HG03039 (cell line): ENCODE results near the gene EPHB6.

Experiments used
- ATAC-seq: cut with Tn5 transposase; IDR thresholded peaks from one replicate; pipeline ENCODE4 v1.9.1; 2021; ENCODE audit warnings: mild to moderate bottlenecking, moderate library complexity; ENCODE audit not compliant: unreplicated experiment

EPHB6 gene

GRCh38 chr7:142864980-142865747 is 10.3 kb downstream of the EPHB6 start:
- no peak for ATAC-seq

DNA sequence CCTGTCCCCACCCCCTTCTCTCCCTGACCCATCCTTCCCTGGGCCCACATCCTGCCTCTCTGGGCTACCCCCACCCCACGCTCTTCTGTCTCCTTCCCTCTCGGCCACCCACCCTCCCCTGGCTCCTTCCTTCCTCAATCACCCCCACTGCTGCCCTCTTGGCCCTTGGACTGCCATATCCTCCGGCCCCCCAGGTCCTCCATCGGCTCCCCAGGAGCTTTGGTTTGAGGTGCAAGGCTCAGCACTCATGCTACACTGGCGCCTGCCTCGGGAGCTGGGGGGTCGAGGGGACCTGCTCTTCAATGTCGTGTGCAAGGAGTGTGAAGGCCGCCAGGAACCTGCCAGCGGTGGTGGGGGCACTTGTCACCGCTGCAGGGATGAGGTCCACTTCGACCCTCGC is 10.9 kb downstream of the EPHB6 start:
- no peak for ATAC-seq

DNA sequence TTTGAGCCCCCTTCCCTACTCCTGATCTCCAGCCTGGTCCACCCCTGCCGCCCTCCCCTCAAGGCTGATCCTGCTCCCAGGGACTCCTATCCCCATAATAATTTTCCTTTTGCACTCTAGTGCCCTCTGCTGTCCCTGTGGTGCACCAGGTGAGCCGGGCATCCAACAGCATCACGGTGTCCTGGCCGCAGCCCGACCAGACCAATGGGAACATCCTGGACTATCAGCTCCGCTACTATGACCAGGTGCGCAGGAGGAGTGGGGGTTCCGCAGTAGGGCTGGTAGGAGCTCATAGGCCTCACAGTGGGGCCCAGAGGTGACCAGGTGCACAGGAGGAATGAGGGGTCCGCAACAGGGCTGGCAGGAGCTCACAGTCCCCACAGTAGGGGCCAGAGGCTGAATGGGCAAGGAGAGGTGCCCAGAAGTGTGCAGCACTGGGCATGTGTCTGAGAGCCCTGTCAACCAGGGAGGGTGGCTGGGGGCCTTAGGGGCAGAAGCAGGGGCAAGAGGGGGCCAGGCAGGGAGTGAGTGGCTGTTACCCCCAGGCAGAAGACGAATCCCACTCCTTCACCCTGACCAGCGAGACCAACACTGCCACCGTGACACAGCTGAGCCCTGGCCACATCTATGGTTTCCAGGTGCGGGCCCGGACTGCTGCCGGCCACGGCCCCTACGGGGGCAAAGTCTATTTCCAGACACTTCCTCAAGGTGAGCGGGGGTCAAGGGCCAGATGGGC is 11.7 kb downstream of the EPHB6 start:
- no peak for ATAC-seq

DNA sequence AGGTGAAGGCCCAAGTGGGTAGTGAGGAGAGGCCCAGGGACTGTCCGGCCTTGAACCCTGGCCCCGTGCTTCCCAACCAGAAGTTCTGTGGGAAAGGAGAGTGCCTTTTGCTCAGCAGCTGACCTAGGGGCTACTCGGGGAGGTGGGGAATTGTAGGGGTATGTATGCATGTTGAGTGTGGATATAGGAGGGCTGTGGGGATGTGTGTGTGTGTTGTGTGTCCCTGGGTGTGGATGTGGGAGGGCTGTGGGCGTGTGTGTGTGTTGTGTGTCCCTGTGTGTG is 12.2 kb downstream of the EPHB6 start:
- ATAC-seq: no peak

DNA sequence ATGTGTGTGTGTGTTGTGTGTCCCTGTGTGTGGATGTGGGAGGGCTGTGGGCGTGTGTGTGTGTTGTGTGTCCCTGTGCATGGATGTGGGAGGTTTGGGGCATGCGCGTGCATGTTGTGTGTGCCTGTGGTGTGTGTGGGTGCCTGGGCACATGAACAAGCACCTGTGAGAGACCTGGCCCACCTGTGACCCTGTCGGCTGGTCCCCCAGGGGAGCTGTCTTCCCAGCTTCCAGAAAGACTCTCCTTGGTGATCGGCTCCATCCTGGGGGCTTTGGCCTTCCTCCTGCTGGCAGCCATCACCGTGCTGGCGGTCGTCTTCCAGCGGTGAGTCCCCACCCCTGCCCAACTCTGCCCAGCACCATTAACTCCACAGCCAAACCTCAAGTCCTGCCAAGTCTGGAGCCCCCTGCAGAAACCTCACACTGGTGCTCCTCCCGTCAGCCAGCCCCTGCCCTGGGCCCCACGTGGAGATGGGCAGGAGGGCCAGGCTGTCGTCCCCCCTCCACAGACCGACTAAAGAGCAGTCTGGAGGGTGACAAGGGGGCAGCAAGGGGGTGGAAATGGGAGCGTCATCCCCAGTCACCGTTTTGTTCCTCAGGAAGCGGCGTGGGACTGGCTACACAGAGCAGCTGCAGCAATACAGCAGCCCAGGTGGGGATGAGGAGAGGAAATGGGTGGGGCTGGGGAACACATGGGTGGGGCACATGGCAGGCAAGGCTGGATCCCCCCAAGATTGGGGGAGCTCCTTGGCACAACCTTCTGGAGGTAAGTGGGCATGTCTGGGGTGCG is 12.7 kb downstream of the EPHB6 start:
- ATAC-seq: no peak

DNA sequence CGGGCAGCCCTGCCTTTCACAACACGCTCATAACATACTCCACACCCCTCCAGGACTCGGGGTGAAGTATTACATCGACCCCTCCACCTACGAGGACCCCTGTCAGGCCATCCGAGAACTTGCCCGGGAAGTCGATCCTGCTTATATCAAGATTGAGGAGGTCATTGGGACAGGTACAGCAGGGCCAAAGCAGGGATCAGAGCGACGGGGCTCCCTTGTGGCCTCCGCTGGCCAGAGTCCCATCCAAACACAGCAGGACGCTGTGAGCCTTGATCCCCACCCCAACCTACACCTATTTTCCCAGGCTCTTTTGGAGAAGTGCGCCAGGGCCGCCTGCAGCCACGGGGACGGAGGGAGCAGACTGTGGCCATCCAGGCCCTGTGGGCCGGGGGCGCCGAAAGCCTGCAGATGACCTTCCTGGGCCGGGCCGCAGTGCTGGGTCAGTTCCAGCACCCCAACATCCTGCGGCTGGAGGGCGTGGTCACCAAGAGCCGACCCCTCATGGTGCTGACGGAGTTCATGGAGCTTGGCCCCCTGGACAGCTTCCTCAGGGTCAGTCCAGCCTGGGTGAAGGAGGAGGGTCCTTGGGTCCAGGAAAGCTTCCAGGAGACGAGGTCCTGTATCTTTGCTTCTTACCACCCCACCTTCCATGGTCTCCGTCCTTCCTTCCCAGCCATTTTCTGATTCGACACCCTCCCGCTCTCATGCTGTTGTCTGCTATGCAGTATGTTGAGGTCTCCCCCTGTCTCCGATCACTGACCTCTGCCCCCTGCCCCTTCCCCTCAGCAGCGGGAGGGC is 13.5 kb downstream of the EPHB6 start:
- ATAC-seq: no peak

GRCh38 chr7:142868986-142869415 is 14.1 kb downstream of the EPHB6 start:
- ATAC-seq: no peak

DNA sequence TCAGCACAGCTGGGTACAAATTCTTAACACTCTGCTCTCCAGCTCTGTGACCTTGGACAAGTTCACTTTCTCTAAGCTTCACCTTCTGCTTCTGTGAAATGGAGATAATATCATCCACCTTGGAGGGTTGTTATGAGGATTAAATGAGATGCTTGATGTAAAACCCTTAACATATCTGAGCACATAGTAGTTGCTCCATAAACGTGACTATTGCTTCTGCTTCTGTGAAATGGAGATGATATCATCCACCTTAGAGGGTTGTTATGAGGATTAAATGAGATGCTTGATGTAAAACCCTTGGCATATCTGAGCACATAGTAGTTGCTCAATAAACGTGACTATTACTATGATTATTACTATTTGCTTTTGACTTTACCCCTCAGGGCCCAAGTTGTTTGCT is 14.6 kb downstream of the EPHB6 start:
- no peak for ATAC-seq

GRCh38 chr7:142870147-142870559 is 15.3 kb downstream of the EPHB6 start:
- ATAC-seq: no peak

- ATAC-seq: no peak
These were observed 15.8 kb downstream of the EPHB6 start for GRCh38 chr7:142870566-142871259.

GRCh38 chr7:142871260-142872105 is 16.6 kb downstream of the EPHB6 start:
- no peak for ATAC-seq

DNA sequence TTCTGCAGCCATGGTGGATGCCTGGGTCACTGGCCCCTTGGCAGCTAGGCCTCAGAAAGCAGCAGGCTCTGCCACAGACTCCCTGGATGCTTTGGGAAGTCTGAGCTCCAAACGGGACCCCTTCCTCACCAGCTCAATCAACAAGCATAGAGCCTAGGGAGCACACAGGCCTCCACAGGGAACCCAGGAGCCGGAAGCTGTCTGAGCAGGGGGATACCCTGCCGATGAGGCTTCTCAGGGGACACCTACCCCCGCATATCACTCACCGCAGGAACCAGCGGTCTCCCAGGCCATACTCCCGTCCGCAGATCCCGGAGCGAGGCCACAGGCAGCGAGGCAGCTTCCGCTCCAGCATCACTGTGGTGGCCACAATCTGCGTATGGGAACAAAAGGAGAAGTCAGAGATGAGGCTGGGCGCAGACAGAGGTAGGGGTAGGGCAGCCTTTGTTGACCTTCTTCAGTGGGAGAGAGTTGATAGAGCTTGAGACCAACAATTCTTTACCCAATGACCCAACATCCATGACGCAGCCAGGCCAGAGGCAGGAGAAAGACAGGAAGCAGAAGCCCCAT is 17.3 kb downstream of the EPHB6 start:
- ATAC-seq: no peak

- ATAC-seq: peak; percentile 56
These were observed 18.5 kb downstream of the EPHB6 start for GRCh38 chr7:142873281-142873784.

- ATAC-seq: no peak
These were observed 19.0 kb downstream of the EPHB6 start for GRCh38 chr7:142873871-142874270.

DNA sequence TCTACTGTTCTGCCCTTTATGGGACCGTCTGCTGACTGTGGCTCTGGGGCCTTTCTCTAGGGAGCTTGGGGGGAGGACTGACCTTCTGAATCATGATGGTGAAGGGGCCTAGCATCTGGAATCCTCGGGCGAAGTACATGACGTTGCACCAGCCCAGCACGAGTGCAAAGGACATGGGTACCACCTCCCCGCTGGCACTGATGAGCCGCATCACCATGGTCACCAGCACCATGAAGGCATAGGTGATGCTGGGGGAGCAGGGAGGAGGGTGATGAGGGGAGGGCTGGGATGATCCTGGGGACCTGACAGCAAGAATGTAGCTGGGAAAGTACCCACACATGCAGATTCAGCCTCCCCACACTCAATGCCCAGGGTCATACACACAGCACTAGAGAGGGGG is 19.5 kb downstream of the EPHB6 start:
- no peak for ATAC-seq

DNA sequence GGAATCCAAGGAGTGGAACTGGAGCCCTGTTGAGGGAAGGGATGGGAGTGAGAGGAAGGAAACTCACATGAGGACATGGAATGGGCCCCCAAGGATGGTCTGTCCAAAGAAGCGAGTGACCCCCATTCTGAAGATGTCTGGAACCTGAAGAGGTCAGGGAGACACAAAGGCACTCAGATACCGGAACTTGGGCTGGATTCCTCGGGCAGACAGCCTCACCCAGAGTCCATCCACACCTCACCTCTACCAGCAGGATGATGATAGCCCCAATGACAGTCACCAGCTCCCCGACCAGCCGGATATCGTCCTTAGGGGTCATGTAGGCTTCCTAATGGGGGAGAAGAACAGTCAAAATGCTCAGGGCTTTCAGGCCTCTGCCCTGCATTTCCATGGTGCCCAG is 20.0 kb downstream of the EPHB6 start:
- no peak for ATAC-seq

DNA sequence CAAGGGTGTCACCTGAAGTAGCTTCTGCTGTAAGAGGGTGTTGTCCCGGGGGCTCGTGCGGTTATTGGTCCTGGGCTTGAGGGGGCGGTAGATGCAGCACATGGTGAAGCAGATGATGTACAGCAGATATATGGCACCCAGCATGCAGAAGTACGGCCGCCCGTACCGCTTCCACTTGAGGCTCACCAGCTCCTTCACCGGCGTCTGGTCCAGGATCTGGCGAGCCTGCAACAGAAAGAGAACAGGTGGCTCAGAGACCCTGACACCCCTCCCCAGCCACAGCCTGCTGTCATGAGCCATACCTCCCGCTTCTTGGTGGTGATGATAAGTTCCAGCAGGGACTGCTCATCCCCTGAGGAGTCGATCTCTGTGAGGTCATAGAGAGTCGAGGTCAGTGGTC is 20.6 kb downstream of the EPHB6 start:
- ATAC-seq: no peak

DNA sequence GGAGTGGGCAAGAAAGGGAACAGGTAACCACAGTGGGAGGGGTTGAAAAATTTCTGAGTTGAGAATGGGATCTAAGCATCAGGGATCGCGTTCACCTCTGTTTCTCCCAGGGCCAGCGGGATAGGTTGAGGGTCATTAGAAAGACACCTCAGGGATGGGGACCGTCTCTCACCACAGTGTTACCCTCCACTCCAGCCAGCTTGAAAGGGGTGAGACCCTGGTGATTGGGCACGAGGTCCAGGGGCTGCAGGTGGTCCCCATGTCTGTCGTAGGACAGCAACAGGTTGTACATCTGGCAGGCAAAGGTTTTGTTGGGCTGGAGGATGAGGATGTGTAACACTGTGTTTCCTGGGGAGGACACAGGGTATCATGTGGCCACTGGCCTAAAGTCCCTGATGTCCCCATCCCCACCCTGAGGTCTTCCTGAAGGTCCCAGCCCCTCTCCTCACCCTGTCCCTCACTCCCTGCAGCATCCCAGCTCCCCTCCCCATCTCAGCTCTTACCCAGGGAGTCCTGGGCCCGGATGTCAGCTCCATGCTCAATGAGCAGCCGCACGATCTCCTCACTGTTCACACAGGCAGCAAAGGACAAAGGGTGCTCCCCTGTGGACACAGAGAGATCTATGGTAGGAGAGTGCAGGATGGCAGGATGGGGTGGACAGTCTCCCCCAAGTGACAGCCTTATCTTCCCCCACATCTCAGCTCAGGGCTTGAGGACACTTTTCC is 21.5 kb downstream of the EPHB6 start:
- no peak for ATAC-seq
